HepG2 (cell line): ENCODE measurements around the gene ZCCHC24. TPM values are rescaled to one million over a fixed set of nuclear protein-coding genes. Genes with fewer than 3 reads are reported as not detected.

Source experiments
- ATAC-seq: fragments of 200-7000 bp; cut with Tn5 transposase; 3 replicates; pipeline ENCODE4 v1.9.1; 2020; ENCODE audit warnings: mild to moderate bottlenecking, moderate library complexity
- BruUV-seq: library from RNA; stranded (reverse); fragments of 400-500 nt; replicated peaks from 2 replicates; lab custom pipeline; 2021; lab: Mats Ljungman, UMichigan
- CTCF ChIA-PET: fragments of 300-600 bp; formaldehyde crosslinking; extraction: SDS; loops from one replicate; lab custom pipeline; 2021; ENCODE audit warnings: low total read pairs, inconsistent platforms, low intra/inter-chr PET ratio; lab: Yijun Ruan, JAX
- POLR2A ChIA-PET: fragments of 350-600 bp; sonication (Branson Sonifier 250); formaldehyde crosslinking; loops from one replicate; lab custom pipeline; 2020; ENCODE audit warnings: antibody characterized with exemption, inconsistent platforms; lab: Yijun Ruan, JAX
- DNase-seq: peaks from one replicate; pipeline ENCODE4 v3.0.0-alpha.2; 2015; ENCODE audit warnings: low spot score
- FAIRE-seq: peaks from 3 replicates; lab custom pipeline; 2011; peaks lifted over from hg19 to GRCh38; lab: Jason Lieb, UNC
- H2AFZ ChIP-seq: one replicate; pipeline ENCODE4 v1.6.1; 2011; ENCODE audit warnings: low read length, inconsistent platforms
- H3K27ac ChIP-seq: fragments of 300-600 bp; 3 replicates; pipeline ENCODE4 v1.8.0; 2011; ENCODE audit warnings: mixed run types, mild to moderate bottlenecking, mixed read lengths, low read length, inconsistent platforms; ENCODE audit not compliant: insufficient read depth; ENCODE audit errors: extremely low read length
- H3K27me3 ChIP-seq, 2 experiments: fragments of 200-600 bp in 1 of 2; 2 replicates in 1 of 2; 3 replicates in 1 of 2; pipeline versions ENCODE4 v1.6.0 to v1.8.0; 2011; ENCODE audit warnings: low read length in 2 of 2, mild to moderate bottlenecking in 2 of 2, moderate library complexity in 2 of 2, inconsistent platforms in 1 of 2; ENCODE audit not compliant: insufficient read depth in 2 of 2, control insufficient read depth in 1 of 2
- H3K36me3 ChIP-seq, 2 experiments: fragments of 200-600 bp in 1 of 2; replicated peaks in 1 of 2; 2 replicates in 1 of 2; 3 replicates in 1 of 2; pipeline versions ENCODE4 v1.5.1 to v1.8.0; 2011; ENCODE audit warnings: low read length in 2 of 2, inconsistent platforms in 1 of 2; ENCODE audit not compliant: insufficient read depth in 2 of 2, control insufficient read depth in 1 of 2
- H3K4me1 ChIP-seq: 2 replicates; pipeline ENCODE4 v1.5.1; 2012; ENCODE audit warnings: low read length, inconsistent platforms; ENCODE audit not compliant: insufficient read depth
- H3K4me2 ChIP-seq: 2 replicates; pipeline ENCODE4 v1.6.0; 2011; ENCODE audit warnings: low read depth, low read length, inconsistent platforms
- H3K4me3 ChIP-seq, 3 experiments: fragments of 200-600 bp in 1 of 3; sonication (generic), shearing (Covaris generic) in 1 of 3; replicated peaks in 1 of 3; 2 replicates each; pipeline ENCODE4 v1.5.1; 2011 to 2016; ENCODE audit warnings: low read length in 3 of 3, inconsistent platforms in 2 of 3, low read depth in 2 of 3, mild to moderate bottlenecking in 2 of 3, control low read depth in 1 of 3, mixed read lengths in 1 of 3; ENCODE audit not compliant: insufficient read depth in 1 of 3
- H3K79me2 ChIP-seq: one replicate; pipeline ENCODE4 v1.6.1; 2011; ENCODE audit warnings: low read length, inconsistent platforms; ENCODE audit not compliant: insufficient read depth
- H3K9ac ChIP-seq: 2 replicates; pipeline ENCODE4 v1.6.0; 2011; ENCODE audit warnings: mild to moderate bottlenecking, low read depth, low read length, inconsistent platforms; ENCODE audit not compliant: insufficient read depth
- H3K9me3 ChIP-seq: 2 replicates; pipeline ENCODE4 v1.5.1; 2012; ENCODE audit warnings: mild to moderate bottlenecking, low read length
- H4K20me1 ChIP-seq: 2 replicates; pipeline ENCODE4 v1.6.0; 2011; ENCODE audit warnings: inconsistent platforms, mild to moderate bottlenecking, low read length, moderate library complexity; ENCODE audit not compliant: insufficient read depth
- ATF1 ChIP-seq: IDR thresholded peaks from 2 replicates; pipeline ENCODE4 v1.6.1; 2016; ENCODE audit warnings: mild to moderate bottlenecking, control low read depth
- GZF1 ChIP-seq: sonication (generic); formaldehyde crosslinking; IDR thresholded peaks from 2 replicates; pipeline ENCODE4 v1.5.1; 2020; ENCODE audit warnings: mild to moderate bottlenecking, missing genetic modification reagents
- JUN ChIP-seq: sonication (generic); formaldehyde crosslinking; IDR thresholded peaks from 2 replicates; pipeline ENCODE4 v1.4.0; 2020; ENCODE audit warnings: mild to moderate bottlenecking, missing genetic modification reagents
- KLF11 ChIP-seq: IDR thresholded peaks from 2 replicates; pipeline ENCODE4 v1.6.1; 2016; ENCODE audit warnings: missing compliant biosample characterization
- LCORL ChIP-seq, 2 experiments: fragments of 450-650 bp in 1 of 2; sonication (generic) in 1 of 2; formaldehyde crosslinking in 1 of 2; IDR thresholded peaks; 2 replicates each; pipeline versions ENCODE4 v1.5.0 to v1.6.1; 2017 to 2020; ENCODE audit warnings: antibody characterized with exemption in 1 of 2, missing genetic modification reagents in 1 of 2
- POGZ ChIP-seq: sonication (generic); formaldehyde crosslinking; IDR thresholded peaks from 2 replicates; pipeline ENCODE4 v1.4.0; 2020; ENCODE audit warnings: mild to moderate bottlenecking, missing genetic modification reagents
- RNF219 ChIP-seq: sonication (generic); formaldehyde crosslinking; IDR thresholded peaks from 2 replicates; pipeline ENCODE4 v1.5.0; 2020; ENCODE audit warnings: mild to moderate bottlenecking, missing genetic modification reagents
- WIZ ChIP-seq: sonication (generic); formaldehyde crosslinking; IDR thresholded peaks from 2 replicates; pipeline ENCODE4 v1.5.1; 2020; ENCODE audit warnings: mild to moderate bottlenecking, missing genetic modification reagents
- ZBTB1 ChIP-seq: sonication (generic); formaldehyde crosslinking; IDR thresholded peaks from 2 replicates; pipeline ENCODE4 v1.4.0; 2020; ENCODE audit warnings: missing genetic modification reagents, borderline replicate concordance
- ZNF33B ChIP-seq: sonication (generic); formaldehyde crosslinking; IDR thresholded peaks from 2 replicates; pipeline ENCODE4 v1.5.1; 2020; ENCODE audit warnings: mild to moderate bottlenecking, missing genetic modification reagents
- ZNF460 ChIP-seq: sonication (generic); formaldehyde crosslinking; IDR thresholded peaks from 2 replicates; pipeline ENCODE4 v1.5.1; 2020; ENCODE audit warnings: missing genetic modification reagents, mild to moderate bottlenecking, borderline replicate concordance
- ZNF556 ChIP-seq: sonication (generic); formaldehyde crosslinking; IDR thresholded peaks from 2 replicates; pipeline ENCODE4 v1.4.0; 2020; ENCODE audit warnings: mild to moderate bottlenecking, missing genetic modification reagents, borderline replicate concordance
- ZNF558 ChIP-seq: sonication (generic); formaldehyde crosslinking; IDR thresholded peaks from 2 replicates; pipeline ENCODE4 v1.9.0; 2022; ENCODE audit warnings: mild to moderate bottlenecking, missing genetic modification reagents, borderline replicate concordance
- ZNF563 ChIP-seq: sonication (generic); formaldehyde crosslinking; IDR thresholded peaks from 2 replicates; pipeline ENCODE4 v1.8.0; 2022; ENCODE audit warnings: mild to moderate bottlenecking, moderate library complexity, missing genetic modification reagents
- ZSCAN25 ChIP-seq: sonication (generic); formaldehyde crosslinking; IDR thresholded peaks from 2 replicates; pipeline ENCODE4 v1.8.0; 2022; ENCODE audit warnings: mild to moderate bottlenecking, missing genetic modification reagents
- WGBS: methylation state at CpG from one replicate; pipeline ENCODE4 v1.1.6; 2017; ENCODE audit warnings: low lambda C conversion rate; 5-methylcytosine and 5-hydroxymethylcytosine counted together
- in situ Hi-C: cut with HindIII; loops from 2 replicates; pipeline ENCODE4 v1.10.0; 2017; ENCODE audit warnings: low pct_unique_long_range_greater_than_20kb; ENCODE audit not compliant: extremely low pct_ligation_motif_present
- intact Hi-C: fragments of 100-400 bp; cut with micrococcal nuclease; formaldehyde crosslinking; loops from one replicate; pipeline ENCODE4 v1.10.0; 2022; ENCODE audit not compliant: unreplicated experiment
- polyA plus RNA-seq, 8 experiments: library from polyadenylated mRNA; depleted of rRNA in 3 of 8; stranded (reverse) in 7 of 8; unstranded in 1 of 8; fragments of >200 nt; fragmentation: Illumina TruSeq in 4 of 8; extraction: Trizol in 4 of 8; gene quantifications; 2 replicates each; pipeline versions ENCODE4 v1.2.1 to v1.2.3, GENCODE V29; 2011 to 2016; ENCODE audit warnings: low read depth in 4 of 8, missing spikeins in 1 of 8, mixed read lengths in 1 of 8; ENCODE audit not compliant: insufficient read depth in 1 of 8
- total RNA-seq, 5 experiments: library from RNA; depleted of rRNA; stranded (reverse); fragments of >200 nt; fragmentation: Illumina TruSeq; extraction: Trizol; gene quantifications; 2 replicates each; pipeline ENCODE4 v1.2.3, GENCODE V29; 2016; ENCODE audit warnings: low read depth in 1 of 5
- TF ChIP-seq, protein P1 (sequence below): sonication (generic); formaldehyde crosslinking; conservative IDR thresholded peaks from 2 replicates; pipeline ENCODE4 v1.4.0; 2020; ENCODE audit warnings: missing genetic modification reagents
- TF ChIP-seq, protein P2 (sequence below): IDR thresholded peaks from 2 replicates; pipeline ENCODE4 v1.6.1; 2016

Gene ZCCHC24
- total and polyA plus RNA-seq, 2 of the 13 experiments (the other 11 are each of a cell fraction or from before 2014, with no cell fraction given): 3.1 to 7.9 TPM

- DNase-seq: no peak
- in situ Hi-C loops: no loop called here
- POLR2A ChIA-PET: interaction anchor here (1.2 to 1.4 kb wide), 2 partner anchors 9 to 10 kb away, joined by 3 read pairs; no protein-coding TSS in a partner anchor
Observed at GRCh38 chr10:79340646-79341244, 104.7 kb downstream of the ZCCHC24 start.

More at GRCh38 chr10:79340646-79341244, 104.7 kb downstream of the ZCCHC24 start:
- no peaks in the 10 kb centered on the region for H3K27me3 ChIP-seq
- WGBS: 92% methylated on average over 5 of the region's 5 CpGs
- H2AFZ ChIP-seq: no peak overlapping the region
- BruUV-seq: no TSS peak
- CTCF ChIA-PET: no interaction called here
- H3K9me3 ChIP-seq: no peaks in the 10 kb centered on the region
- H3K79me2 ChIP-seq: no peaks in the 10 kb centered on the region
- no peak overlapping the region for H3K9ac ChIP-seq
- FAIRE-seq (peak; percentile 21), ATAC-seq (no peak)
- H3K4me3 ChIP-seq: no peak overlapping the region
- H3K27ac ChIP-seq: no peak overlapping the region
- H3K4me1 ChIP-seq: peaks cover 73% of the 10 kb centered on the region
- TF ChIP-seq LCORL (IDR thresholded peaks at IDR 0.05) (no peak), LCORL (CRISPR knock-in tag; IDR thresholded peaks at IDR 0.05) (no peak), ZNF563 (CRISPR knock-in tag) (no peak), ZSCAN25 (CRISPR knock-in tag) (no peak), JUN (CRISPR knock-in tag) (no peak), ZNF556 (CRISPR knock-in tag) (no peak), RNF219 (no peak), GZF1 (CRISPR knock-in tag) (no peak), POGZ (CRISPR knock-in tag) (no peak), KLF11 (CRISPR knock-in tag) (no peak), ZBTB1 (CRISPR knock-in tag) (no peak), ATF1 (no peak), ZNF33B (CRISPR knock-in tag) (no peak), WIZ (CRISPR knock-in tag) (no peak), ZNF558 (CRISPR knock-in tag) (no peak), ZNF460 (no peak)
- TF ChIP-seq, protein P1, sequence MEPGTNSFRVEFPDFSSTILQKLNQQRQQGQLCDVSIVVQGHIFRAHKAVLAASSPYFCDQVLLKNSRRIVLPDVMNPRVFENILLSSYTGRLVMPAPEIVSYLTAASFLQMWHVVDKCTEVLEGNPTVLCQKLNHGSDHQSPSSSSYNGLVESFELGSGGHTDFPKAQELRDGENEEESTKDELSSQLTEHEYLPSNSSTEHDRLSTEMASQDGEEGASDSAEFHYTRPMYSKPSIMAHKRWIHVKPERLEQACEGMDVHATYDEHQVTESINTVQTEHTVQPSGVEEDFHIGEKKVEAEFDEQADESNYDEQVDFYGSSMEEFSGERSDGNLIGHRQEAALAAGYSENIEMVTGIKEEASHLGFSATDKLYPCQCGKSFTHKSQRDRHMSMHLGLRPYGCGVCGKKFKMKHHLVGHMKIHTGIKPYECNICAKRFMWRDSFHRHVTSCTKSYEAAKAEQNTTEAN (CRISPR knock-in tag): no peak
- TF ChIP-seq, protein P2, sequence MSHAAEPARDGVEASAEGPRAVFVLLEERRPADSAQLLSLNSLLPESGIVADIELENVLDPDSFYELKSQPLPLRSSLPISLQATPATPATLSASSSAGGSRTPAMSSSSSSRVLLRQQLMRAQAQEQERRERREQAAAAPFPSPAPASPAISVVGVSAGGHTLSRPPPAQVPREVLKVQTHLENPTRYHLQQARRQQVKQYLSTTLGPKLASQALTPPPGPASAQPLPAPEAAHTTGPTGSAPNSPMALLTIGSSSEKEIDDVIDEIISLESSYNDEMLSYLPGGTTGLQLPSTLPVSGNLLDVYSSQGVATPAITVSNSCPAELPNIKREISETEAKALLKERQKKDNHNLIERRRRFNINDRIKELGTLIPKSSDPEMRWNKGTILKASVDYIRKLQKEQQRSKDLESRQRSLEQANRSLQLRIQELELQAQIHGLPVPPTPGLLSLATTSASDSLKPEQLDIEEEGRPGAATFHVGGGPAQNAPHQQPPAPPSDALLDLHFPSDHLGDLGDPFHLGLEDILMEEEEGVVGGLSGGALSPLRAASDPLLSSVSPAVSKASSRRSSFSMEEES (CRISPR knock-in tag): no peak
- intact Hi-C loops: loop anchor here (10.0 kb wide), 1 partner anchor 46 kb away; no protein-coding TSS in a partner anchor
- H4K20me1 ChIP-seq: no peaks in the 10 kb centered on the region
- no peaks in the 10 kb centered on the region for H3K36me3 ChIP-seq
- H3K4me2 ChIP-seq: no peak overlapping the region
